Left forelimb (tissue), 1 donor: Measurements from ENCODE around the gene ATRNL1.
"Not testable (repeated sequence)": the region's sequence is repeated elsewhere in the genome, so short reads cannot be mapped to it uniquely, and the experiment has no call there.

Experiments used
- DNase-seq: peaks from one replicate; pipeline ENCODE4 v3.0.0-alpha.2; 2018; ENCODE audit warnings: low spot score

The ATRNL1 gene

GRCh38 chr10:115222039-115222438 lies 128.9 kb downstream of the ATRNL1 start:
- DNase-seq = no peak

GRCh38 chr10:115239761-115240160 lies 146.6 kb downstream of the ATRNL1 start:
- DNase-seq = no peak

GRCh38 chr10:115250784-115251183 lies 157.6 kb downstream of the ATRNL1 start:
- DNase-seq = no peak

- DNase-seq = not testable (repeated sequence)
Measured at GRCh38 chr10:115253765-115254164, 160.6 kb downstream of the ATRNL1 start.

GRCh38 chr10:115272482-115272881 lies 179.3 kb downstream of the ATRNL1 start:
- no peak for DNase-seq

GRCh38 chr10:115278294-115278693 lies 185.1 kb downstream of the ATRNL1 start:
- no peak for DNase-seq

GRCh38 chr10:115295213-115295805 lies 202.1 kb downstream of the ATRNL1 start:
- DNase-seq = no peak

- no peak for DNase-seq
Measured at GRCh38 chr10:115300080-115300479, 206.9 kb downstream of the ATRNL1 start.

GRCh38 chr10:115319669-115320068 lies 226.5 kb downstream of the ATRNL1 start:
- DNase-seq = not testable (repeated sequence)

- DNase-seq = no peak
Measured at GRCh38 chr10:115321360-115321759, 228.2 kb downstream of the ATRNL1 start.

- DNase-seq = no peak
Measured at GRCh38 chr10:115328331-115328730, 235.2 kb downstream of the ATRNL1 start.

GRCh38 chr10:115335366-115335765 lies 242.2 kb downstream of the ATRNL1 start:
- DNase-seq = no peak

- DNase-seq = no peak
Measured at GRCh38 chr10:115355162-115355760, 262.1 kb downstream of the ATRNL1 start.

GRCh38 chr10:115367920-115368319 lies 274.8 kb downstream of the ATRNL1 start:
- not testable (repeated sequence) for DNase-seq

- DNase-seq = no peak
Measured at GRCh38 chr10:115379064-115379463, 285.9 kb downstream of the ATRNL1 start.

- no peak for DNase-seq
Measured at GRCh38 chr10:115384665-115385064, 291.5 kb downstream of the ATRNL1 start.

- no peak for DNase-seq
Measured at GRCh38 chr10:115390607-115391006, 297.4 kb downstream of the ATRNL1 start.

- DNase-seq = no peak
Measured at GRCh38 chr10:115398026-115398425, 304.9 kb downstream of the ATRNL1 start.

GRCh38 chr10:115402699-115403098 lies 309.5 kb downstream of the ATRNL1 start:
- no peak for DNase-seq

GRCh38 chr10:115405838-115406237 lies 312.7 kb downstream of the ATRNL1 start:
- DNase-seq = not testable (repeated sequence)

- no peak for DNase-seq
Measured at GRCh38 chr10:115409347-115409746, 316.2 kb downstream of the ATRNL1 start.

GRCh38 chr10:115417585-115418265 lies 324.6 kb downstream of the ATRNL1 start:
- DNase-seq = no peak

GRCh38 chr10:115422624-115423023 lies 329.5 kb downstream of the ATRNL1 start:
- no peak for DNase-seq
